NCI-H1092 treated with DMSO at 0.1 percent for 48 hours (cell line): ENCODE measurements around the gene RPS15.

ENCODE experiments used
- DNase-seq: peaks from one replicate; lab custom pipeline; 2025; lab: John Stamatoyannopoulos, UW

RPS15 gene

GRCh38 chr19:1487576-1488281 lies 49.5 kb downstream of the RPS15 start:
- DNase-seq = no peak

- DNase-seq = no peak
These were observed 50.0 kb downstream of the RPS15 start for GRCh38 chr19:1488282-1488601.

- no peak for DNase-seq
These were observed 51.5 kb downstream of the RPS15 start for GRCh38 chr19:1489463-1490310.
